ENCODE data around the gene PAPPA2.
"Not testable (repeated sequence)": the region's sequence is repeated elsewhere in the genome, so short reads cannot be mapped to it uniquely, and the experiment has no call there.

PAPPA2 gene

DNA sequence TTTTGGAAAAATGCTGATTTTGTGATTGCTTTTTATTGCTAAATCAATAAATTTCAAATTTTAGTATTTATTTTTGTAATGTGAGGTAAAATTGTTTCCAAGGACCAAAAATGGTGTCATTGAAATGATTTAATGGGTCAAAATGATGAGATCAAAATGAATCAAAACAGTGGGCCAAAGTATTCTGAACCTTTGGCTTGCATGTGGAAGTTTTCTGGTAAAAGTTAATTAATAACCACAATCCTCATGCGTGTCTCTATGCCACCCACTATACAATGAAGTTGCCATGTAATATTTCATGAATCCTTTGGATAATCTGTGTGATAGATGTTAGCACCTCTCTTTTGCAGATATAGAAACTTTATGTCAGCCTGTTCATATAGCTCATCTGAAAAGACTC, 83.8 kb downstream of the PAPPA2 start:
- no peaks in the 10 kb centered on the region for H3K9me3 ChIP-seq
- in situ Hi-C loops (cut with MboI; ENCODE audit: low sequenced_read_pairs): no loop called here

DNA sequence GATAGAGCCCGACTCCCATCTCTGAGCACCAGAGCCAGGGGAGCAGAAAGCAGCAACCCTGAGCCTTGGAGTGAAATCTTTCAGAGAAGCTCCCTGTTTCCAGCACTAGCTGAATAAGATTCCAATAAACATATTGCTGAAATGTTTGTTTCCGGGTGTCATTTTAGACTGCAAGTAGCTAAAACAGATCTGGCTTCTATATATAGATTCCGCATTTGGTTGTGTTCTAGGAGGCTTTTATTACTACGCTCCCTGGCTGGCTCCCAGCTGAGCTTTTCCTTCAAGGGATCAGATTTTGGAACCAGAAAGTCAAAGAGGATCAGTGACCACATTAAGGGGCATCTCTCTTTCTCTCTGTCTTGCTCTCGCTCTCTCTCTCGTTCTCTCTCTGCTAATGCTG, 88.2 kb downstream of the PAPPA2 start:
- DNase-seq (ENCODE audit: low spot score in 2 of 2): no peak
- in situ Hi-C loops (cut with MboI; ENCODE audit: low sequenced_read_pairs): loop anchor here (10.0 kb wide), 1 partner anchor 144 kb away; no protein-coding TSS in a partner anchor
- Histone ChIP-seq H3K36me3 (replicated peaks) (no peaks in the 10 kb centered on the region), H3K4me3 (no peak overlapping the region), H3K4me1 (no peaks in the 10 kb centered on the region), H3K27me3 (ENCODE audit: low read depth) (peaks cover 6% of the 10 kb centered on the region; the same call in 1 of the 2 replicates), H3K9me3 (no peaks in the 10 kb centered on the region)

More for the DNA sequence above, 83.8 kb downstream of the PAPPA2 start:
- Histone ChIP-seq H3K4me1 (no peaks in the 10 kb centered on the region), H3K36me3 (replicated peaks) (no peaks in the 10 kb centered on the region), H3K4me3 (no peak overlapping the region), H3K27me3 (ENCODE audit: low read depth) (peaks cover 3% of the 10 kb centered on the region; the same call in 1 of the 2 replicates)
- DNase-seq (ENCODE audit: low spot score in 2 of 2): no peak

DNA sequence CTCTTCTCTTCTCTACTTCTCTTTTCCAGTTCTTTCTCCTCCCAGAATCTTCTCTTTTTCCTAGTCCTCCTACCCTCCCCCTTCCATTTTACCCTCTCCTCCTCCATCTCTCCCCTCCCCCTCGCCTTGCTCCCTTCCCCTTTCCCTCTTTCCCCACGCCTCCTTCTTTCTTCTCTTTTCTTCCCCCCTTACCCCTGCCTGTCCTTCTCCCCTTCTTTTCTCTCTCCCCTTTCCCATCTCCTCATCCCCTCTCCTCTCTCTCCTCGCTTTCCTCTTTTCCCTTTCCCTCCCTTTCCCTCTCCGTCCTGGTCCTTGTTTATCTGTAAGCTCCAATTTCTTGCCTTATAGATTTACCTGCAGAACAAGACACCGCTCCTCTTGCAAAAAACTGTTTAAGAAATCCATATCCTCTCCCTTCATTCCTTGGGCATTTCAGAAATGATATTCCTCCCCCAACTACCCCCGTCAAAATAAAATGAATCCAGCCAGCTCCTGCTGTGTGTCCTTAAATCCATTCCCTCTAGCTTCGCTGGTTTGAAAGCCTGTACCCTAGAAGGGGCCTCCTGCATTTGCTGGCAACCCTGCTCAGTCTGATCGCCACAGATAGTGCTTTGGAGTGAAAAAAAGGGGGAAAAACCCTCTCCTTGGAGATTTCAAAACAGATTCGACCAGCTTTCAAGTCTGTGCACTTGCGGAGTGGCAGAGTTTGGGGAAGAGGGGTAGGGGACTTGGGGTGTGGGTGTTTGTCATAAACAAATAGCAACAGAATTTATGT, 89.4 kb downstream of the PAPPA2 start:
- H3K36me3 ChIP-seq (replicated peaks): no peaks in the 10 kb centered on the region
- no peak for DNase-seq (ENCODE audit: low spot score in 2 of 2)
- H3K27me3 ChIP-seq (ENCODE audit: low read depth): peaks cover 6% of the 10 kb centered on the region; the same call in 1 of the 2 replicates
- H3K4me3 ChIP-seq: no peak overlapping the region
- in situ Hi-C loops (cut with MboI; ENCODE audit: low sequenced_read_pairs): loop anchor here (10.0 kb wide), 1 partner anchor 142 kb away; no protein-coding TSS in a partner anchor
- no peaks in the 10 kb centered on the region for H3K4me1 ChIP-seq
- H3K9me3 ChIP-seq: no peaks in the 10 kb centered on the region

DNA sequence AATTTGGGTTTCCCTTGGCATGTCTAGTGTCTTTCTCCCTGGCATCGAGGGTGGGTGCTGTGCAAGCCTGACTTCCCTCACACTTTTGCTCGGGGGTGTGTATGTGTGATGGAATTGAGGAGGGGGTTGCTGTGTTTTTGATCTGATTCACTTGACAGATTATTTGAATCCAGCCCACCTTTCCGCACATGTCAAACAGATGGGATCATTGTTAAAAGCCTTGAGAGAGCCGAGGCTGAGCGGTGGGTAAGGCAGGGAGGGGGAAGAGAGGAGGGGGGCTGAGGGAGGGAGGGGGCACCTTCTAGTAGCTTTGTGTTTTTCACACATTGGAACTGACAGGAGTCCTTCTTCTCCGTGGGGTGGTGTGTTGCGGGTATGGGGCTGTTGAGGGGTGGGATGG, 90.0 kb downstream of the PAPPA2 start:
- Histone ChIP-seq H3K4me1 (no peaks in the 10 kb centered on the region), H3K9me3 (no peaks in the 10 kb centered on the region), H3K36me3 (replicated peaks) (no peaks in the 10 kb centered on the region), H3K27me3 (ENCODE audit: low read depth) (peaks cover 6% of the 10 kb centered on the region; the same call in 1 of the 2 replicates), H3K4me3 (no peak overlapping the region)
- DNase-seq (ENCODE audit: low spot score in 2 of 2): no peak
- in situ Hi-C loops (cut with MboI; ENCODE audit: low sequenced_read_pairs): loop anchor here (10.0 kb wide), 1 partner anchor 142 kb away; no protein-coding TSS in a partner anchor

DNA sequence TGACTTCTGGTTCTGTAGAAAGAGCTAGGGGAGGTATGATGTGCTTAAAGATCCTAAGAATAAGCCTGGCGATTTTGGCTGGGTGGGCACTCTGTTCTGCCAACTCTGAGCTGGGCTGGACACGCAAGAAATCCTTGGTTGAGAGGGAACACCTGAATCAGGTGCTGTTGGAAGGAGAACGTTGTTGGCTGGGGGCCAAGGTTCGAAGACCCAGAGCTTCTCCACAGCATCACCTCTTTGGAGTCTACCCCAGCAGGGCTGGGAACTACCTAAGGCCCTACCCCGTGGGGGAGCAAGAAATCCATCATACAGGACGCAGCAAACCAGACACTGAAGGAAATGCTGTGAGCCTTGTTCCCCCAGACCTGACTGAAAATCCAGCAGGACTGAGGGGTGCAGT, 93.3 kb downstream of the PAPPA2 start:
- H3K36me3 ChIP-seq (replicated peaks): no peaks in the 10 kb centered on the region
- H3K4me3 ChIP-seq: no peak overlapping the region
- in situ Hi-C loops (cut with MboI; ENCODE audit: low sequenced_read_pairs): loop anchor here (5.0 to 10.0 kb wide), 2 partner anchors 139 to 326 kb away; no protein-coding TSS in a partner anchor
- H3K9me3 ChIP-seq: no peaks in the 10 kb centered on the region
- H3K27me3 ChIP-seq (ENCODE audit: low read depth): 0 out of 2 replicates have a peak, but pooled peaks cover 3% of the 10 kb centered on the region
- no peaks in the 10 kb centered on the region for H3K4me1 ChIP-seq
- no peak for DNase-seq (ENCODE audit: low spot score in 2 of 2)

DNA sequence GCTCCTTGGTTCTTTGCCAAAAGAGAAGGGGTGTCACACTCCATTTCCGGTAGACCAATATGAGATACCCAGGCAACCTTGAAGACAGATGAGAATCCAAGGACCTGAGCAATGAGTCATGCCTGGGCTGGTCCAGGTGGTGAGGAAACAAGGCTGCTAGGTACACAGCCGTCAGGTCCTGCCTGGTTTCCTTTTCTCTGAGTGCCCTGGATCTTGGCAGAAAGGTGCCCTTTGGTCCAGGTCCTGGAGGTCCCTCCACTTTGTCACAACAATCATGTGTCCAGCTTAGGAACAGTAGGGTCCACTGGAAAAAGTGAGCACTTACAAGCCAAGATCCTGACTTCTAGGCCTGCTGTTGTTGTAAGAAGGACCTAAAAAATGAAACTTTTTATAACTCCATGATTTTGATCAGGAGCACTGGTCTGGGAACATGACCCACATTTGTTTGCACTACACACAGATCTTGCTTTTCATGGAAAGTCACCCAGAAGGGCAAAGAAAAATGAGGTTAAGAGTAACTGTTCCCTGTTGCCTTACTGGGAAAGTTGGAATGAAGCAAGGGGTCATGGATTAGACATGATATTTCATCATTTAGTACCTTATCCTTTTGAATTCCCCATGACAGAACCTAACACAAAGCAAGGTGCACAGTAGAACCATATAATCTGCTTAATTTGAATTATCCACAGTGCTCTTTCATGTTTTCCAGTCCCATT, 94.7 kb downstream of the PAPPA2 start:
- in situ Hi-C loops (cut with MboI; ENCODE audit: low sequenced_read_pairs): loop anchor here (5.0 to 10.0 kb wide), 2 partner anchors 137 to 325 kb away; no protein-coding TSS in a partner anchor
- DNase-seq (ENCODE audit: low spot score in 2 of 2): no peak
- Histone ChIP-seq H3K27me3 (ENCODE audit: low read depth) (0 out of 2 replicates have a peak, but pooled peaks cover 3% of the 10 kb centered on the region), H3K9me3 (no peaks in the 10 kb centered on the region), H3K36me3 (replicated peaks) (no peaks in the 10 kb centered on the region), H3K4me3 (no peak overlapping the region), H3K4me1 (no peaks in the 10 kb centered on the region)

DNA sequence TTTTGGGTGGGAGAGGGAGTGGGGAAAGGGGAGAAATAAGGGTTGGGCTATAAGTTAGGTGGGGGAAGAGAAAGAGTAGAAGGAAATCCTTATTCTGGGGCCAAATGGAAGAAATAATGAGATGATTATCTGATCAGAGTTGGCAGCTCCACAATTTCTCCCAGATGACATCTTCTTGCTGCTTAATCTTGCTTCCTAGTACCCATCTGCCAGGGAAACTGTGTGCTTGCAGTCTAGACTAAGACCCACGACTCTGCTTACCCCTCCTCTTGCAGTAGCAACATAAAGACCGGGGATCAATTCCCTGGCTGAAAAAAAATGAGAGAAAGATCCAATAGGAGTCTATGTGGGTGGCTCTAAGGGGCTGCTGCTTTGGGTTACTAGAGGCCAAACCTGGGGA, 95.6 kb downstream of the PAPPA2 start:
- no peaks in the 10 kb centered on the region for H3K36me3 ChIP-seq (replicated peaks)
- in situ Hi-C loops (cut with MboI; ENCODE audit: low sequenced_read_pairs): loop anchor here (5.0 to 10.0 kb wide), 2 partner anchors 136 to 324 kb away; no protein-coding TSS in a partner anchor
- H3K4me1 ChIP-seq: no peaks in the 10 kb centered on the region
- no peak for DNase-seq (ENCODE audit: low spot score in 2 of 2)
- H3K4me3 ChIP-seq: no peak overlapping the region
- H3K9me3 ChIP-seq: no peaks in the 10 kb centered on the region
- 0 out of 2 replicates have a peak, but pooled peaks cover 3% of the 10 kb centered on the region for H3K27me3 ChIP-seq (ENCODE audit: low read depth)

DNA sequence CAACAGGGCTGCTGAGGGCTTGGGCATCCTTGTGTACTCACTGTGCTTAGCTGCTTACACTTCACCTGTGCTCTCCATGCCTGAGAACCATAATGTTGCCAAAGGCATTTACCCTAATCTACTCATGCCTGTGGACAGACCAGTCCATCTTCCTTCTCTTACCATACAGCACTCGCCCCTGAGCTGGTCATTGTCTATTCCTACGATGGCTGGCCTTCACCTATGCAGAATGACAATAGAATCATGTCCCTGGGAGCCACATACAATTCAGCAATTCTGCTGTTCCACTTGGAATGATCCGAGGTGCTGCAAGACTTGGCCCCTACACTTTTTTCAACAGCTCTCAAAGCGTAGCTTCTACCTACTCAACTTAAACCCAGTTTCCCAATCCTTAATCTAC, 96.5 kb downstream of the PAPPA2 start:
- in situ Hi-C loops (cut with MboI; ENCODE audit: low sequenced_read_pairs): loop anchor here (5.0 to 10.0 kb wide), 2 partner anchors 135 to 323 kb away; no protein-coding TSS in a partner anchor
- H3K27me3 ChIP-seq (ENCODE audit: low read depth): 0 out of 2 replicates have a peak, but pooled peaks cover 3% of the 10 kb centered on the region

DNA sequence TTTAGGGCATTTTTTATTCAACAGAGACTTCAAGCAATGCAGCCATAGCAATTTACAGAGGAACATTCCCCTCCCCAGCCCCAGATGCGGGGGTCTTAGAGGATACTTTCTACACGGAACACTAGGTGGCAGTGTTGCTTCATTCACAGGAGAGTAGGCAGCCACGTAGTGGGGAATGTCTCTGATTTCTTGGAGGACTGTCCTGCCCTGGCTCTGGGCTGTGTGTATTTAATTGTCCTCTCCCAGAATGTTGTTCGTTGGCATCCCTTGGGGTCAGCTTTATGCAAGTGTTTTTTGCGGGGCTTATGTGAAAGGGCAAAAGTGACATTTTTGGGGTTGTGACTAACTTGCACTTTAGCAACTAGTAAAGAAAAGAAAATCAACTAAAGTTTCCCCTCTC, 96.9 kb downstream of the PAPPA2 start:
- no peak overlapping the region for H3K4me3 ChIP-seq
- H3K9me3 ChIP-seq: no peaks in the 10 kb centered on the region
- H3K4me1 ChIP-seq: no peaks in the 10 kb centered on the region
- H3K36me3 ChIP-seq (replicated peaks): no peaks in the 10 kb centered on the region
- in situ Hi-C loops (cut with MboI; ENCODE audit: low sequenced_read_pairs): loop anchor here (5.0 to 10.0 kb wide), 2 partner anchors 135 to 322 kb away; no protein-coding TSS in a partner anchor
- 0 out of 2 replicates have a peak, but pooled peaks cover 3% of the 10 kb centered on the region for H3K27me3 ChIP-seq (ENCODE audit: low read depth)
- peak; percentile 27 to 67 for DNase-seq (ENCODE audit: low spot score in 2 of 2)

More for the DNA sequence above, 96.5 kb downstream of the PAPPA2 start:
- Histone ChIP-seq H3K9me3 (no peaks in the 10 kb centered on the region), H3K36me3 (replicated peaks) (no peaks in the 10 kb centered on the region), H3K4me1 (no peaks in the 10 kb centered on the region), H3K4me3 (no peak overlapping the region)
- DNase-seq (ENCODE audit: low spot score in 2 of 2): no peak

DNA sequence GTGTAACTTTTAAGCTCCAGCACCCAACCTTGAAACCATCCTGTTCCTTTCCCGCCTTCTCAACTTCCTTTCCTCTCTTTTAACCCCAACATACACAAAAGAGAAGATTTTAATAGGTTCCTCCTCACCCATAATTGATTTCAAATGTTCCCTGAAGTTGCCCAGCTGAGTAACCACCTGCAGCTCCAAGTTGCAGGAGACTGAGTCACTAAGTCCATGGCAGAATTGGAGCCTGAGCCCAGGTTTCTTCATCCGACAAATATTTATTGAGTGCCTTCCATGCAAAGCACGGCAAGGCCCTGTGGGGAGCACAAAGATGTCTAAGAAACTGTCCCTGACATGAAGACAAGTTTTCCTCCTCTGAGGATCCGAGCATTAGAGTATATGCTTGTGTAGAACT, 97.7 kb downstream of the PAPPA2 start:
- H3K4me3 ChIP-seq: no peak overlapping the region
- no peaks in the 10 kb centered on the region for H3K27me3 ChIP-seq (ENCODE audit: low read depth)
- no peaks in the 10 kb centered on the region for H3K36me3 ChIP-seq (replicated peaks)
- in situ Hi-C loops (cut with MboI; ENCODE audit: low sequenced_read_pairs): no loop called here
- no peak for DNase-seq (ENCODE audit: low spot score in 2 of 2)
- H3K4me1 ChIP-seq: no peaks in the 10 kb centered on the region
- H3K9me3 ChIP-seq: no peaks in the 10 kb centered on the region

DNA sequence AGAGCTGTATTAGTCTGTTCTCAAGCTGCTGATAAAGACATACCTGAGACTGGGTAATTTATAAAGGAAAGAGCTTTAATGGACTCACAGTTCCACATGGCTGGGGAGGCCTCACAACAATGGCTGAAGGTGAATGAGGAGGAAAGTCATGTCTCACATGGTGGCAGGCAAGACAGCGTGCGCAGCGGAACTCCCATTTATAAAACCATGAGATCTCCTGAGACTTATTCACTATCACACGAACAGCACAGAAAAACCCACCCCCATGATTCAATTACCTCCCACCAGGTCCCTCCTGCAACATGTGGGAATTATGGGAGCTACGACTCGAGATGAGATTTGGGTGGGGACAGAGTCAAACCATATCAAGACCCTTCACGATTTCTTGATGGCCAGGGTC, 98.8 kb downstream of the PAPPA2 start:
- DNase-seq (ENCODE audit: low spot score in 2 of 2); H3K36me3 ChIP-seq (replicated peaks); H3K4me3 ChIP-seq; H3K4me1 ChIP-seq; H3K9me3 ChIP-seq; in situ Hi-C loops (cut with MboI; ENCODE audit: low sequenced_read_pairs); H3K27me3 ChIP-seq (ENCODE audit: low read depth): not testable (repeated sequence)

DNA sequence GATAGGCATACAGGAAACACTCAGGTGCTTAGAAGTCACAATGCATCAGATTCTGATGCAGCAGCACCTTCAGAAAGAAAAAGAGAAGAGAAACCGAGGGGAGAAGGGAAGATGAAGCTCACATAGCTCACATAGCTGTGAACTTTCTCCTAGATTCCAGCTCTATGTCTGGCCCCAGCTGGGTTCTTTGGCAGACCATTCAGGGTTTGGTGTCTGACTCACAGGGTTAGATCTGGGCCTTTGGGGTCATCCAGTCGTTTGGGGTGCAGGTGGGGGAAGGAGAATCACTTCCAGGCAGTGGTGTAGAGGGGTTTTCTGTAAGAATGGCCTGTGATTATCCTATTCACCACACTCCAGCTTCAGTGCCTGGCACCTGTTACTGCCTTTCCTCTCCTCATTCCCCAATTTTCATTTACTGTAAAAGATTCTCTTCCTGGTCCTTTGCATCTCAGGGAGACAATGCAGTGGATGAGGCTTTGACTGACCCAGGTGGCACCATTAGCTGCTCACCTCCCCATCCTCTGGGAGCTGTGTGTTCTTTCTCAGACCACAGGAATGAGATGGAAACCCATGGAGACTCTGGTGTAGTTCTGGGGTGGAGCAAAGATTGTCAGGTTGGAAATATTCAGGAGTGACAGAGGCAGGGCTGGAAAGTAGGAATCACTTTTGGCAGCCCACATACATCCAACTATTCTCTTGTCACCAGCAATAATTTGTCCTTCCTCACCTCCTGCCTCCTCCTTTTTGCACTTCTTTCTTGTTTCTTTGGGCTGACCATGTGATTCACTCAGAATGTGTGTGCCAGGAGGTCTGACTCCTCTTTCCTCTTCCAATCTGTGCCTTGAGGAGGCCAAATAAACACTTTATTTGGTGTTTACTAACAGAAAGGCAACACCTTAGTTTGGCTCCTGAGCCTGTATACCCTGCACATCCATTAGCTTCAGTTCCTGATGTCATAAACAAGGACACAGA, 103.3 kb downstream of the PAPPA2 start:
- DNase-seq (ENCODE audit: low spot score in 2 of 2): no peak
- H3K27me3 ChIP-seq (ENCODE audit: low read depth): no peaks in the 10 kb centered on the region
- H3K9me3 ChIP-seq: no peaks in the 10 kb centered on the region
- in situ Hi-C loops (cut with MboI; ENCODE audit: low sequenced_read_pairs): no loop called here
- no peaks in the 10 kb centered on the region for H3K36me3 ChIP-seq (replicated peaks)
- no peak overlapping the region for H3K4me3 ChIP-seq
- no peaks in the 10 kb centered on the region for H3K4me1 ChIP-seq
